ENCODE results near the gene WDR1. TPM values are rescaled to one million over a fixed set of nuclear protein-coding genes. Genes with fewer than 3 reads are reported as not detected.
"Not testable (repeated sequence)": the region's sequence is repeated elsewhere in the genome, so short reads cannot be mapped to it uniquely, and the experiment has no call there.

WDR1 gene
- total RNA-seq, 2 experiments from 2014 or later = 308 to 354 TPM

DNA sequence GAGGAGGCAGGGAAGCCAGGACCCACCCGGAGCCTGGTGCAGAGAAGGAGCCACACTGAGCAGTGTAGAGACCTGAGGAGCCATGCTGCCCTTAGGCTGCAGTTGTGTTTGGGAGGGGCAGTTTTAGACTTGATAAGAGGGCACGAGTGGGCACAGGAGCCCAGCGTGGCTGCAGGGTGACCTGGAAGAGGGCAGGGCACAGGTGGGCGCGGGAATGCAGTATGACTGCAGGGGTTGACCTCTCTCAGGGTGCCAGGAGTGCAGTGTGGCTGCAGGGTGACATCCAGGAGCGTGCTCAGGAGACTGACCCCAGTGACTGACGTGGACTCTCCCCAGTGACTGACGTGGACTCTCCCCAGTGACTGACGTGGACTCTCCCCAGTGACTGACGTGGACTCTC is 14.6 kb upstream of the WDR1 start:
- no peaks in the 10 kb centered on the region for H3K27me3 Mint-ChIP-seq
- H3K36me3 Mint-ChIP-seq (ENCODE audit: low read depth) = no peaks in the 10 kb centered on the region
- ChIA-PET POLR2A (no interaction called here), CTCF (interaction anchor here (0.6 to 1.1 kb wide), 2 partner anchors 24 to 29 kb away, joined by 3 to 4 read pairs; no protein-coding TSS in a partner anchor)
- no peaks in the 10 kb centered on the region for H3K9me3 Mint-ChIP-seq (ENCODE audit: low read depth)
- no peaks in the 10 kb centered on the region for H3K4me1 Mint-ChIP-seq
- ATAC-seq (no peak), DNase-seq (no peak)
- H3K27ac Mint-ChIP-seq = no peak overlapping the region
- H3K4me3 Mint-ChIP-seq = no peak overlapping the region
- intact Hi-C loops (cut with DNase I, micrococcal nuclease) = no loop called here

DNA sequence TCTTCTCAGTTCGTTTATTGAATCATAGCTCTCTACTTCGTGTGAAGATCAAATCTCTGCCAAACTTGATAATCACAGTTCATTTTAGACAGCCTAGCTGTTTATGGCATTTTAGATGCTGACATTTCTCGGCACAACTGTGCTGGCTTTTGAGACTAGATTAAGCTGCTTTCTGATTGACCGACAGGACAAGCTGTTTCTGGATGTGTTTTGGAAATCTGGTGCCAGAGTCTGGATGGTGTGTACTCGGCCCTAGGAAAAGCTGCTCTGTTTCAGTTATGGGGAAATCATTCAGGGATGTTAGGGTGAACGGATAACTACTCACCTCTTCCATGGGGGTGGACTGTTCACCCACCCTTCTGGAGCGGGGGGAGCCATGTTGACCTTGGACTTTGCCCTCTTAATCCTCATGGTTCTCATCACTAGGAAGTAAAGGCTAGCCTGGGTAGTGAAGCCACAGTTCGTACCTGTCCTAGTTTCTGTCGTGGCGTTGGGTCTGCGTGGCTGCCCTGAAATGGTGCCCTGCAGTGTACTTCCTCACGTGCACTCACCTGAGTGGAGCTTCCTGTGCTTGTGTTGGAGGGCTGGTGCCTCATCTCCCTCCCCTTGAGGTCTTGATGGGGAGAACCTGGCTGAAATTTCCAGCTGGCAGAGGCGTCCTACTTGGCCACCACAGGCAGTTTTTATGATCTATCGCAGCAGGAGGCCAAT is 13.7 kb upstream of the WDR1 start:
- no peaks in the 10 kb centered on the region for H3K36me3 Mint-ChIP-seq (ENCODE audit: low read depth)
- H3K9me3 Mint-ChIP-seq (ENCODE audit: low read depth) = no peaks in the 10 kb centered on the region
- ChIA-PET POLR2A (interaction anchor here (1.1 kb wide), 1 partner anchor 13 kb away, joined by 3 read pairs; no protein-coding TSS in a partner anchor), CTCF (interaction anchor here (1.1 kb wide), 2 partner anchors 21 to 25 kb away, joined by 3 read pairs; no protein-coding TSS in a partner anchor)
- H3K27ac Mint-ChIP-seq = no peak overlapping the region
- intact Hi-C loops (cut with DNase I, micrococcal nuclease) = no loop called here
- ATAC-seq = no peak
- DNase-seq = no peak
- H3K27me3 Mint-ChIP-seq = no peaks in the 10 kb centered on the region
- H3K4me3 Mint-ChIP-seq = no peak overlapping the region
- no peaks in the 10 kb centered on the region for H3K4me1 Mint-ChIP-seq

- H3K36me3 Mint-ChIP-seq (ENCODE audit: low read depth) = no peaks in the 10 kb centered on the region
- DNase-seq = no peak
- no peak overlapping the region for H3K27ac Mint-ChIP-seq
- H3K27me3 Mint-ChIP-seq = no peaks in the 10 kb centered on the region
- ChIA-PET CTCF (interaction anchor here (1.1 kb wide), 3 partner anchors 11 to 25 kb away, joined by 3 to 4 read pairs (median 3); no protein-coding TSS in a partner anchor), POLR2A (interaction anchor here (0.8 to 1.1 kb wide), 2 partner anchors 9 to 12 kb away, joined by 3 read pairs; no protein-coding TSS in a partner anchor)
- H3K4me3 Mint-ChIP-seq = no peak overlapping the region
- intact Hi-C loops (cut with DNase I, micrococcal nuclease) = no loop called here
- no peaks in the 10 kb centered on the region for H3K9me3 Mint-ChIP-seq (ENCODE audit: low read depth)
- ATAC-seq = no peak
- peaks cover 6% of the 10 kb centered on the region for H3K4me1 Mint-ChIP-seq
Observed at GRCh38 chr4:10129196-10130177, 12.9 kb upstream of the WDR1 start.

DNA sequence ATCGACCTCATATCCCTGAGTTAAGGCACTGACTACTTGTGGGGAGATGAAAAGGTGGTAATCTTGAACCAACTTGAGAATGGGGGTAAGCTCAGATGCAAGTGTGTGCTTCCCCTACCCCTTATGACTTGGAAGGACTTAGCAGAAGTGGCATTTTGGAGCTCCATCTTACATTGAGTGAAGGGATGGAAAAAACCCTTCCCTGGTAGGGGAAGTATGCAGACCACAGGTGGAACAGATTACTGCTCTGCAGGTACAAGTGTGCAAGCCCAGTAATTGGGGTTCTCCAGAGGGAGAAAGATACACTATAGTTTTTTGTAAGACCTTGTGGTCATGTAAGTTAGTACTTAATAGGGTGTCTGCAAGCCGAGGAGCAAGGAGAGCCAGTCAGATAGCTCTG is 12.2 kb upstream of the WDR1 start:
- Mint-ChIP-seq H3K9me3 (ENCODE audit: low read depth) (no peaks in the 10 kb centered on the region), H3K4me1 (peaks cover 13% of the 10 kb centered on the region), H3K4me3 (no peak overlapping the region), H3K36me3 (ENCODE audit: low read depth) (no peaks in the 10 kb centered on the region), H3K27ac (no peak overlapping the region), H3K27me3 (no peaks in the 10 kb centered on the region)
- intact Hi-C loops (cut with DNase I, micrococcal nuclease) = no loop called here
- ATAC-seq (peak; percentile 26), DNase-seq (no peak)
- ChIA-PET POLR2A (interaction anchor here (0.8 kb wide), 1 partner anchor 8 kb away, joined by 3 read pairs; no protein-coding TSS in a partner anchor), CTCF (interaction anchor here (1.1 kb wide), 1 partner anchor 11 kb away, joined by 4 read pairs; no protein-coding TSS in a partner anchor)

DNA sequence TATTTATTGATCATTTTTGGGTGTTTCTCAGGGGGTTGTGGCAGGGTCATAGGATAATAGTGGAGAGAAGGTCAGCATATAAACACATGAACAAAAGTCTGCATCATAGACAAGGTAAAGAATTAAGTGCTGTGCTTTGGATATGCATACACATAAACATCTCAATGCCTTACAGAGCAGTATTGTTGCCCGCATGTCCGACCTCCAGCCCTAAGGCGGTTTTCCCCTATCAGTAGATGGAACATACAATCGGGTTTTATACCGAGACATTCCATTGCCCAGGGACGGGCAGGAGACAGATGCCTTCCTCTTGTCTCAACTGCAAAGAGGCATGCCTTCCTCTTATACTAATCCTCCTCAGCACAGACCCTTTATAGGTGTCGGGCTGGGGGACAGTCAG is 10.9 kb upstream of the WDR1 start:
- H3K4me1 Mint-ChIP-seq = peaks cover 25% of the 10 kb centered on the region
- DNase-seq; H3K9me3 Mint-ChIP-seq (ENCODE audit: low read depth); H3K27me3 Mint-ChIP-seq; H3K27ac Mint-ChIP-seq; H3K4me3 Mint-ChIP-seq; intact Hi-C loops (cut with DNase I, micrococcal nuclease); POLR2A ChIA-PET; ATAC-seq; CTCF ChIA-PET; H3K36me3 Mint-ChIP-seq (ENCODE audit: low read depth): not testable (repeated sequence)

DNA sequence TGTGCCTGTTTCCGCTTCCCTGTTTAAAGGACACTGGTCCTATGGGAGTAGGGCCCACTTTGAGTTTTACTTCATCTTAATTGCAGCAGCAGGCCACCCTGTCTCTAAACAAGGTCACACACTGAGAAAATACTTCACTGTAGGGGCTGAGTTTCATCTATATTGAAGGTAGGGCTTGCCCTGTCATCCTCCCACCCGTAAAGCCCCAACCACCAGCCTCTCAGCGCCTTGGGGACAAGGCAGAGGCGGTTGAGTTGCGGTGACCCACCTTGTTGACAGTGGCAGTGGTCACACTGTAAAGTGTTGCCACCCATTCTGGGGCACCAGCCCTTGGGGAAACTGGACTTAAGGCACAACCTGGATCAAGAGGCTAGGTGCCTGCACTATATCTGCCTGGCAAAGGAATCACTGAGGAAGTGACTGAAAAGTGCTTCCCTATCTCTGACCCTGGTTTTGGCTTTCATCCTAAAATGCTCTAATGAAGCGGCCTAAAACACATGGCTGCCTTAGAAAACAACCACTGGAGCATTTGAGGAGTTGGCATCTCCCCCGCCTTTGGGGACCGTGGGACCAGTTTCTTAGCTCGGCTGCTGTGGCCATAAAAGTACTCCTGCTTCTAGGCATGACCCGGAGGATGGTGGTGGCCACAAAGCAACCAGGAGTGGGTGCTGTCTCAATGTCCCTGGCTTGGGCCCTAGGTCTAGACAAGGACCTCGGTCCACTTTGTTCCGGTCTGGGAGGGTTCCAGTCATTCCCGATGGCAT is 7.8 kb upstream of the WDR1 start:
- DNase-seq (no peak), ATAC-seq (no peak)
- Mint-ChIP-seq H3K4me1 (peaks cover 50% of the 10 kb centered on the region), H3K9me3 (ENCODE audit: low read depth) (no peaks in the 10 kb centered on the region), H3K27ac (peak overlapping the region; percentile 64), H3K4me3 (no peak overlapping the region), H3K27me3 (no peaks in the 10 kb centered on the region), H3K36me3 (ENCODE audit: low read depth) (no peaks in the 10 kb centered on the region)
- POLR2A ChIA-PET = interaction anchor here (1.0 kb wide), 1 partner anchor 37 kb away, joined by 3 read pairs; no protein-coding TSS in a partner anchor
- intact Hi-C loops (cut with DNase I, micrococcal nuclease) = no loop called here
- CTCF ChIA-PET = no interaction called here

DNA sequence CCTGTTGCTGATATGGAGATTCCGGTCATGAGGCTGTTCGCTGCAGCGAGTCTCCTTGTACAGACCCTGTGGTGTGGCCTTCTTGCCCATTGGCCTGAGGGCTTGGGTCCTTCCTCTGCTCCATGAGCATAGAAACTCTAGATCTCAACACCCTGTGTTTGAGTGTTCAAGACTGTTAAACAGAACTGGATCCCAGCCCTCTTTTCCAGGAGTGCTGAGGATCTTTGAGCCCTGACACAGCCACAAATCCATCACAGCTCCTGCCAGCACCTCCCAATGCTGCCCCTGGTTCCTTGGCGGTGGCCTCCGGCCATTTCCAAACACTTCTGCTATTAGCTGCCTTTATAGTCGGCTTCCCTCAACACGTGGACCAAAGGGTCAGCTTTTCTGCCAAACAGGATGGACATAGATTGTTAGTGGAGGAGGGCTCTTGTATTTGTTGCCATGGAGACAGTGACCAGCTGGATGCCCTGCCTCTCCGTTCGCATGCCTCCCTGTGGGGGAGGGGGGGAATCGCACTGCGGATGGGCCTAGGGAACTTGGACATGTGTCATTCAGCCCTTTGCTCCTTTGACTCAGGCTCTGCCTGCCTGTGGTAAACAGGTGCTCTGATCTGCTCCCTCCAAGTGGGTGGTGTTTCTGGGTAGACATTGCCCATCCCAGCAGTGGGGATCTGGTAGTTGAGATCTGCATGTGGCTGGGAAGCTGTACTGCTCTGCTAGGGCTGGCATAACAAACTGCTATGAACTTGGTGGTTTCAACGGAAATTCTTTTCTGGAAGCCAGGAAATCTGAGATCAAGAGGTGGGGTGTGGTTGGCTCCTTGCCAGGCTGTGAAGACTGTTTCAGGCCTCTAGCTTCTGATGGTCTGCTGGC is 6.9 kb upstream of the WDR1 start:
- POLR2A ChIA-PET = interaction anchor here (1.0 kb wide), 1 partner anchor 36 kb away, joined by 3 read pairs; no protein-coding TSS in a partner anchor
- H3K36me3 Mint-ChIP-seq (ENCODE audit: low read depth) = no peaks in the 10 kb centered on the region

DNA sequence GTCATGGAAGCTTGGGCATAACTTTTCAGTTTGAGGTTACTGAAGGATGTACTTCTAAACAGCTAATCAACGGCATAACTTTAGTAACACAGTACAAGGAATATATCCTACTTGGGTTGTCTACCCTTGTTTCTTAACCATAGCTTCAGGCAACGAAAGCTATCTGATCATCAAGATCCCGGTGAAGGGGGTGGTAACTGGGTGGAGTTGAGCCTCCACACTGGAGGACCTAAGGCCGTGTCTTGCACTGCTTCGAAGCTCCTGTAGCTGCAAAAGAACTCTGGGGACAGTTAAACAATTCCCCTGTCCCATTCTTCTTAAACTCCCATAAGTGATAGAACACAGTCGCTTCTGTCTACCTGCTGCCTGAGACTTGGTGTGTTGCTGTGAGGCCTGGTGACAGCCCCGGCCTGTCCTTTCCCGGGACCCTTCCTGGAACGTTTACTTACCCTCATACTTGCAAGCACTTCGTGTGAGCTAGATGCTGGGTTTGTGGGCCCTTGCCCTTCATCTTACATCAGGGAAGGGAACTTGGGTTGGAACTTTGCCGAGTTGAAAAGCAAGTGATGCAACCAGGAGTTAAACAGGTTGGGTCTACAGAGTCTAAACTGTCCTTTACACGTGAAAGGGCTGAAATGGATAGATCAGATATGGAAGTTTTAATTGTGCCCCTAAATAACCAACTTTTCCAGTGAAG is 5.8 kb upstream of the WDR1 start:
- intact Hi-C loops (cut with DNase I, micrococcal nuclease) = no loop called here

More for the DNA sequence above, 6.9 kb upstream of the WDR1 start:
- Mint-ChIP-seq H3K4me3 (no peak overlapping the region), H3K4me1 (peaks cover 59% of the 10 kb centered on the region), H3K27me3 (no peaks in the 10 kb centered on the region), H3K27ac (peak overlapping the region; percentile 53), H3K9me3 (ENCODE audit: low read depth) (no peaks in the 10 kb centered on the region)
- CTCF ChIA-PET = no interaction called here
- ATAC-seq (peak; percentile 84), DNase-seq (peak; percentile 57)
- intact Hi-C loops (cut with DNase I, micrococcal nuclease) = no loop called here

GRCh38 chr4:10121568-10122208 is 5.1 kb upstream of the WDR1 start:
- no peaks in the 10 kb centered on the region for H3K9me3 Mint-ChIP-seq (ENCODE audit: low read depth)
- no peaks in the 10 kb centered on the region for H3K36me3 Mint-ChIP-seq (ENCODE audit: low read depth)
- H3K4me1 Mint-ChIP-seq = peaks cover 69% of the 10 kb centered on the region
- ChIA-PET CTCF (interaction anchor here (0.8 to 1.3 kb wide), 4 partner anchors 12 to 69 kb away, joined by 3 to 4 read pairs (median 3); no protein-coding TSS in a partner anchor), POLR2A (interaction anchor here (1.1 to 1.5 kb wide), 2 partner anchors 7 to 26 kb away, joined by 3 to 4 read pairs; no protein-coding TSS in a partner anchor)
- H3K4me3 Mint-ChIP-seq = no peak overlapping the region
- ATAC-seq (no peak), DNase-seq (no peak)
- intact Hi-C loops (cut with DNase I, micrococcal nuclease) = no loop called here
- no peak overlapping the region for H3K27ac Mint-ChIP-seq
- H3K27me3 Mint-ChIP-seq = no peaks in the 10 kb centered on the region

More for the DNA sequence above, 5.8 kb upstream of the WDR1 start:
- ATAC-seq = no peak
- peaks cover 68% of the 10 kb centered on the region for H3K4me1 Mint-ChIP-seq
- CTCF ChIA-PET = interaction anchor here (0.9 to 1.3 kb wide), 2 partner anchors 12 to 69 kb away, joined by 3 to 4 read pairs; no protein-coding TSS in a partner anchor
- POLR2A ChIA-PET = interaction anchor here (1.5 kb wide), 1 partner anchor 26 kb away, joined by 4 read pairs; no protein-coding TSS in a partner anchor
- H3K27ac Mint-ChIP-seq = peak overlapping the region; percentile 48
- H3K9me3 Mint-ChIP-seq (ENCODE audit: low read depth) = no peaks in the 10 kb centered on the region
- H3K27me3 Mint-ChIP-seq = no peaks in the 10 kb centered on the region
- no peak overlapping the region for H3K4me3 Mint-ChIP-seq
- H3K36me3 Mint-ChIP-seq (ENCODE audit: low read depth) = no peaks in the 10 kb centered on the region
- DNase-seq = no peak

Measured in activated CD4-positive, alpha-beta T cell treated with anti-CD3 and anti-CD28 coated beads for 36 hours (primary cell).